ENCODE measurements around the gene EIF4H. TPM values are rescaled to one million over a fixed set of nuclear protein-coding genes. Genes with fewer than 3 reads are reported as not detected.

EIF4H gene
- total and polyA plus RNA-seq, 2 of the 8 experiments (the other 6 are each of a cell fraction or from before 2014, with no cell fraction given), result 323 to 382 TPM

- TF ChIP-seq RNF2 (IDR thresholded peaks at IDR 0.05; ENCODE audit: borderline replicate concordance, low read depth, low read length, missing control alignments, poor library complexity, severe bottlenecking) (no peak), RXRA (IDR thresholded peaks at IDR 0.05; ENCODE audit: insufficient read depth, low read depth, low read length) (no peak), EP300 (IDR thresholded peaks at IDR 0.05; ENCODE audit: borderline replicate concordance in 1 of 2, low read depth in 2 of 2, low read length in 2 of 2) (no peak), ATF3 (IDR thresholded peaks at IDR 0.05; ENCODE audit: insufficient read depth, low read depth, low read length) (no peak), PHF8 (conservative IDR thresholded peaks at IDR 0.05; ENCODE audit: low read depth, low read length) (no peak), YY1 (IDR thresholded peaks at IDR 0.05; ENCODE audit: low read depth, low read length) (no peak), E2F6 (IDR thresholded peaks at IDR 0.05) (no peak), KDM5A (IDR thresholded peaks at IDR 0.05; ENCODE audit: low read length) (no peak), CBX8 (IDR thresholded peaks at IDR 0.05; ENCODE audit: borderline replicate concordance, low read depth, low read length) (no peak), NANOG (IDR thresholded peaks at IDR 0.05; ENCODE audit: insufficient read depth, low read depth, low read length, poor library complexity, severe bottlenecking) (no peak)
Observed at GRCh38 chr7:74185016-74185415, 10.9 kb downstream of the EIF4H start (continued).

Data from H1 (cell line).